Activated CD4-positive, CD25-positive, alpha-beta regulatory T cell treated with anti-CD3 and anti-CD28 coated beads, Interleukin-2, amount 50 U/mL, for 72 hours (primary cell): ENCODE results near the gene APOA1.

ENCODE experiments used
- DNase-seq: peaks from one replicate; pipeline ENCODE4 v3.0.0; 2021

Gene APOA1

DNA sequence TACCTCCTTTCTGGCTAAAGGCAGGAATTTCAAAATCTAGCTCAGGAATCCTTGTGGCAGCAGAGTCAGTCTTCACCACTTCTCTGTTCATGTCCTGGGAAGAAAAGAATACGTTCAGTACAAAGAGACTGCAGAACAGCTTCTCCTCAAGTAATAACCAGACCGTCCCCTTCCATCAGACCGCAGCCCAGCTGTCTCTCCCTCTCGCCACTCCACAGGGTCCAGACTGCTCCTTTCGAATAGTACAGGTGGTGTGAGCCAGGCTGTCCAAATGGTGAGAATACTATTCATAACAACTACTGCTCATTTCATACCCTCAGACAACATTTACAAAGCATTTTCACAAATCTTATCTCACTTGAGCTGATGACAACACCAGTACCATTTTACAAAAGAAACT is 50.5 kb downstream of the APOA1 start:
- DNase-seq, result no peak

DNA sequence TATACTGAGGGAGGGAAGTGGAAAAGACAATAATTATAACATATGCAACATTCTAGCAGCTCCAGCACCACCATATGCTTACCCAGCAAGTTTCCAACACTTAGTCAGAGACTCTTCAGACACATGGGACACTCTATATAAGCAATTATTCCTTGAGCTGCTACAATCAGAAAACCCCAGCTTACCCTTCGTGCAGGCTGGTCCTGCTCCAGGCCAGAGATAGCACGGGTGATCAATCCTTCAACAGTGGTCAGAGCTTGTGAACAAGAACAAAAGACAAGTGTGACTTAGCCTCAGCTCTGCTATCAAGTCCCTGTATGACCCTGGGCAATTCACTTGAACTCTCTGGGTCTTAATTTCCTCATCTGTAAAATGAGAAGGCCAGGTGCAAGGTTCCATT is 51.1 kb downstream of the APOA1 start:
- DNase-seq, result no peak
